Measurements from ENCODE around the gene ZNF124.

ZNF124 gene

GRCh38 chr1:247113094-247113497 lies 58.7 kb downstream of the ZNF124 start:
- DNase-seq (ENCODE audit: low read depth in 2 of 2) = no peak

GRCh38 chr1:247112479-247112781 lies 59.4 kb downstream of the ZNF124 start:
- DNase-seq (ENCODE audit: low read depth in 2 of 2) = no peak

DNA sequence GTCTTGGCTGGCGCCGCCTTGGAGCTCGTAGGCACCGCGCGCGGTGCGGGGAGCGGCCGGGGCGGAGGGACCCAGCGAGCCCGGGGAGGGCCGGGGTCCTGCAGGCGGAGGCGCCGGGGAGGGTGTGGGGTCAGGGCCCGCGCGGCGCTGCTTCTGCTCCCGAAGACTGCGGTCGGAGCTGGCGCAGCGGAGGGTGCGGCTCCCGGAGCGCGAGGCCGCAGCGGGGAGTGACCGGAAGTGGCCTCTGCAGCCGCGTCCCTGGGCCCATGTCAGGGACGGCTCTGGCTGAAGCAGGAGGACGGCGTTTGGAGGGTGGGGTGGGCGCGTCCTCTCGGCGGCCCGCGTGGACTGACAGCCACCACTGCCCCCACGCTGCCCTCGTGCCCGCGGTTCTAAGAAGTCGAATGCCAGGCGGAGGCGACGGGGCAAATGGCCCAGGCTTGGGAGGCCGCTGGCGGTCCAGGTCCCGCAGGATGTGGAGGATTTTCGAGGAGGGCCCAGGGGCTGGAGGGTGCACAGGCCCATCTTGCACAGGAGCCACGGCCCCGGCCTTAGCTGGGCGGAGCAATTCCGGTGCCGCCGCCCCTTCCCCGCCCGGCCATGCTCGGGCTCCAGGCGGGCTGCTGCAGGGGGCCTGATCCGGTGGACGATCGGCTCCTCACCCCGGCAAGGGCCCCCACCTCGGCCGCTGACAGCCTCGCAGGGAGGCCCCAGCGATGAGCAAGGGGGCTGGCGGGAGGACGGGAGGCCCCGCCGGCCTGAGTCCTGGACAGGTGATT lies 59.9 kb downstream of the ZNF124 start:
- DNase-seq (ENCODE audit: low read depth in 2 of 2) = no peak

DNA sequence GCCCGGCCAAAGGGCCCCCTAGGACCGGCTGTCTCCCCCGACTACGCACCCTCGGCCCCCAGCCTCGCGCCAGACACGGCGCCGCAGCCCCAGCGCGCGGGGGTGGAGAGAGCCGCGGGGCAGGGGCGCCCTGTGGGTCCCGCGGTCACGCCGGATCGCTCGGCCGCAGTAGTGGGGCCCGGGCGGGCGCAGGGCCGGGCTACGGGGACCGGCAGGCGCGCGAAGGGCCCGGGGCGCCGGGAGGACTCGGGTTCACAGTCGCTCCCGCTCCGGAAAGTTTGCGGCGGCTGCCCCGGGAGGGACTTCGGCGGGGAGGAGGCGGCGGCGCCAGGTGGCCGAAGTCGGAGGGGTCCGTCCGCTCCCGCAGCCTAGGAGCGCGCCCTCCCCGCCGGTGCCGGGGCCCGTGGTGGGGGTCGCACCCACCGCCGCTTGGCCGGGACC lies 60.5 kb downstream of the ZNF124 start:
- no peak for DNase-seq (ENCODE audit: low read depth in 2 of 2)

- no peak for DNase-seq (ENCODE audit: low read depth in 2 of 2)
These were observed 61.1 kb downstream of the ZNF124 start for GRCh38 chr1:247110627-247111258.

DNA sequence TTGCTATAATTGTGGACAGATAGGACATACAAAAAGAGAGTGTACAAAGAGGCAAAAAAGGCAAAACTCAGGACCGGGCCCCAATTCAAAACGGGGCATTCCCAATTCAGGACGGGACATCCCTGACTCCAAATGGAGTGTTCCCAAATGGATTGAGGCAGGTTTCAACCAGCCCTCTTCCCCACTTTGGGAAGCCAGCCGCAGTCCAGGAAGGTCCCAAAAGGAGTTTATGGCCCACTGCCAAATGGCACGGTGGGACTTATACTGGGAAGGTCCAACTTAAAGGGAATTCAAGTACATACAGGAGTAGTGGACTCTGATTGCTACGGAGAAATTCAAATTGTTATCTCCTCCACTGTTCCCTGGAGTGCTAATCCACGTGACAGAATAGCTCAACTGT lies 64.1 kb downstream of the ZNF124 start:
- no peak for DNase-seq (ENCODE audit: low read depth in 2 of 2)

GRCh38 chr1:247105966-247106365 lies 65.9 kb downstream of the ZNF124 start:
- no peak for DNase-seq (ENCODE audit: low read depth in 2 of 2)
